ENCODE results near the gene CZIB. TPM values are rescaled to one million over a fixed set of nuclear protein-coding genes. Genes with fewer than 3 reads are reported as not detected.
"Not testable (repeated sequence)": the region's sequence is repeated elsewhere in the genome, so short reads cannot be mapped to it uniquely, and the experiment has no call there.

Gene CZIB
- total RNA-seq, 4 donors from 2014 or later: 43.1 to 74.4 (median 62.3) TPM

GRCh38 chr1:53210954-53211353 is 9.5 kb downstream of the CZIB start:
- no peak for DNase-seq (ENCODE audit: low spot score)
- no peak for ATAC-seq (ENCODE audit: low FRiP score)
- no peak for TF ChIP-seq CTCF (IDR thresholded peaks at IDR 0.05)

GRCh38 chr1:53210352-53210751 is 10.1 kb downstream of the CZIB start:
- no peak for TF ChIP-seq CTCF (IDR thresholded peaks at IDR 0.05)
- no peak for ATAC-seq (ENCODE audit: low FRiP score)
- DNase-seq (ENCODE audit: low spot score): no peak

GRCh38 chr1:53207726-53208125 is 12.7 kb downstream of the CZIB start:
- DNase-seq (ENCODE audit: low spot score) (no peak), ATAC-seq (ENCODE audit: low FRiP score) (no peak)
- TF ChIP-seq CTCF (IDR thresholded peaks at IDR 0.05): no peak

- TF ChIP-seq CTCF (IDR thresholded peaks at IDR 0.05): no peak
- DNase-seq (ENCODE audit: low spot score): no peak
- no peak for ATAC-seq (ENCODE audit: low FRiP score)
Measured at GRCh38 chr1:53206735-53207379, 13.6 kb downstream of the CZIB start.

GRCh38 chr1:53206083-53206685 is 14.2 kb downstream of the CZIB start:
- ATAC-seq (ENCODE audit: low FRiP score); DNase-seq (ENCODE audit: low spot score): not testable (repeated sequence)

GRCh38 chr1:53205496-53205895 is 14.9 kb downstream of the CZIB start:
- not testable (repeated sequence) for DNase-seq (ENCODE audit: low spot score); ATAC-seq (ENCODE audit: low FRiP score)

- ATAC-seq (ENCODE audit: low FRiP score) (no peak), DNase-seq (ENCODE audit: low spot score) (no peak)
- no peak for TF ChIP-seq CTCF (IDR thresholded peaks at IDR 0.05)
Measured at GRCh38 chr1:53203466-53203865, 17.0 kb downstream of the CZIB start.

- no peak for DNase-seq (ENCODE audit: low spot score)
- ATAC-seq (ENCODE audit: low FRiP score): peak; percentile 57
- TF ChIP-seq CTCF (IDR thresholded peaks at IDR 0.05): no peak
Measured at GRCh38 chr1:53198241-53198651, 22.2 kb downstream of the CZIB start.

Measured in omental fat pad (tissue), 4 donors.